Choroid plexus epithelial cell (primary cell): ENCODE measurements around the gene IRX4.

Source experiments
- DNase-seq: peaks from one replicate; pipeline ENCODE4 v3.0.0-alpha.2; 2010; ENCODE audit warnings: low read depth
- H3K4me3 ChIP-seq: 2 replicates; pipeline ENCODE4 v1.5.1; 2011; ENCODE audit warnings: low read depth, mild to moderate bottlenecking, control low read depth, low read length, moderate library complexity
- CTCF ChIP-seq: conservative IDR thresholded peaks from 2 replicates; pipeline ENCODE4 v1.5.1; 2011; ENCODE audit warnings: low read depth, mild to moderate bottlenecking, control low read depth, inconsistent platforms, low read length, moderate library complexity

IRX4 gene

GRCh38 chr5:1835431-1835830 is 47.3 kb downstream of the IRX4 start:
- no peak for TF ChIP-seq CTCF
- no peak overlapping the region for H3K4me3 ChIP-seq
- no peak for DNase-seq

- no peak for TF ChIP-seq CTCF
- DNase-seq: no peak
- H3K4me3 ChIP-seq: no peak overlapping the region
These were observed 47.9 kb downstream of the IRX4 start for GRCh38 chr5:1834721-1835429.

- H3K4me3 ChIP-seq: no peak overlapping the region
- no peak for DNase-seq
- no peak for TF ChIP-seq CTCF
These were observed 48.6 kb downstream of the IRX4 start for GRCh38 chr5:1834022-1834551.

- no peak overlapping the region for H3K4me3 ChIP-seq
- no peak for TF ChIP-seq CTCF
- DNase-seq: no peak
These were observed 49.3 kb downstream of the IRX4 start for GRCh38 chr5:1833264-1834021.

DNA sequence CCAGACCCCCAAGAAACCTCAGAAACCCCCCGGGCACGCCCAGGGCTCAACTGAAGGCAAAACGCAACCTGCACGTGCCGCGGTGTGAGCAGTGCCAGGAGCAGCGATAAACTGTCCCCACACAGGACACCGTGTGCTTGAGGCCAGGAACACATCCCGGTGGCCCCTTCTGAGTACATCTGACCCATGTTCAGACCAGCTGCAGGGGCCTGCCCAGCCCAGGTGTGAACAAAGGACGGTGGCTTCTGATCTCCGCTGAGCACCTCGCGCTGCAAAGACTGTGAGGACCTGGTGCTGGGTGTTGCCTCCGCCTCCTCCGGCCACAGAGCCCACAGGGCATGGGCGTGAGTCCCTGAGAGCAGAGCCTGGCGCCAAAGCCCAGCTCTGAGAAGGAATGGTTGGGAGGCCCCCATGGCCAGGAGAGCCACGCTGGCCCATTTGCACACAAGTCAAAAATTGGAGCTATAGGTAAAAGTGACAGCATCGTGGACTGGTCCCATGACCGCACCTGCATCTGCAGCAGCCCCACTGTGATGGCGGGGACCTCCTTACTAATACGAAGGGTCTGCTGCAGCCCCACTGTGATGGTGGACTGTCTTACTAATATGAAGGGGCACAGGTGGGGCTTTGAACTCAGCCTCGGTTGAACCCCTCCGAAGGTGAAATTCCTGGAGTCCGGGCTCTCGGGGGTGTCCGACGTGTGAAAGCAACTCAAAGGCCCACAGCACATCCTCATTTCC is 50.0 kb downstream of the IRX4 start:
- no peak for TF ChIP-seq CTCF
- DNase-seq: no peak
- H3K4me3 ChIP-seq: no peak overlapping the region

DNA sequence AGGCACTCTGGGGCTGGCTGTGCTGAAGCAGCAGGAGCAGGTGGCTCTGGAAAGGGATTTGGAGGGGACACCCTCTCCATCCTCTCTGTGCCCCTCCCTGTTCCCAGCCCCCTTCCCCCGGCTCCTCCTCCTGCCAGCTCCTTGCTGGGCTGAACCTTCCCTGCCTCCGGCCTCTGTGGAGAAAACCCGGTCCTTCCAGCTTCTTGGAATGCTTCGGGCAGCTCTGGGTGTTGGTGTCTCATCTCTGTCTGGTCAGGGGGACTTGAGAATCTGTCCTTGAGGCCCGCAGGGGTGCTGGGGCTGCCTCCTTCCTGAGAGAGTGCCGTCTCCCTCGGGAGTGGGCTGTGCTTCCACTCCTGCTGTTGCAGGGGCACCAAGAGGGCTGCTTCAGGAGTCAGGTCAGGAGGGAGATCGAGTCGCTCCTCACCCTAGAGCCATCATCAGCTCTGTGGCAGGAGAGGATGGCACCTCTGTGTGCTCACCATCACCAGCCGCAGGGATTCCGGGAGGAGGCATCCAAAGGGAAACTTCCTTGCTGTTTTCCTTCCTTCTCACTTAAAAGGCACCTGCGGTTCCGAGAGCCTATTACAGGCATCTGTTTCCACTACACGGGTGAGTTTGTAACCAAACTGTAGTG is 50.9 kb downstream of the IRX4 start:
- DNase-seq: no peak
- no peak overlapping the region for H3K4me3 ChIP-seq
- TF ChIP-seq CTCF: no peak
